ENCODE data around the gene GRIN2A. TPM values are rescaled to one million over a fixed set of nuclear protein-coding genes. Genes with fewer than 3 reads are reported as not detected.

Gene GRIN2A
- total RNA-seq, 2 experiments from 2014 or later = not detected

DNA sequence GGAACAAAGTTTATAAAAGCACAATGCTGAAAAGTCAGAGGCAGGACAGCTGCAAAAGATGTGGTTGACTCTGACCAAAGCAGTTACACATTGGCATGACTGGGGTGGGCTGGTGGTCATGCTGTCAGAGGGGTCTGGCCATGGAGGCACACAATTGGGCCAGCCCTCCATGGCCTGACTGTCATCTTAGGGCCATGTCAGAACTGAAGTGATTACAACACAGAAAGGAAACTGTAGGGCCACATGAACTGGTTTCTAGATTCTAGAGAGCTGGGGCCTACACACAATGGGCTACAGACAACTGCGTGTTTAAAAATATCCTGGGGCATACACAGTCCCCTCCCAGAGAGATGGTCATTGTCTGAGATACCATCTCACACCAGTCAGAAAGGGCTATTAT lies 380.6 kb downstream of the GRIN2A start:
- intact Hi-C loops (cut with micrococcal nuclease) = no loop called here
- Mint-ChIP-seq H3K27ac (no peak overlapping the region), H3K4me3 (no peak overlapping the region), H3K27me3 (no peaks in the 10 kb centered on the region), H3K9me3 (peaks cover 2% of the 10 kb centered on the region), H3K4me1 (ENCODE audit: low read depth) (no peaks in the 10 kb centered on the region), H3K36me3 (ENCODE audit: low read depth) (no peaks in the 10 kb centered on the region)
- TF ChIP-seq, protein P1, sequence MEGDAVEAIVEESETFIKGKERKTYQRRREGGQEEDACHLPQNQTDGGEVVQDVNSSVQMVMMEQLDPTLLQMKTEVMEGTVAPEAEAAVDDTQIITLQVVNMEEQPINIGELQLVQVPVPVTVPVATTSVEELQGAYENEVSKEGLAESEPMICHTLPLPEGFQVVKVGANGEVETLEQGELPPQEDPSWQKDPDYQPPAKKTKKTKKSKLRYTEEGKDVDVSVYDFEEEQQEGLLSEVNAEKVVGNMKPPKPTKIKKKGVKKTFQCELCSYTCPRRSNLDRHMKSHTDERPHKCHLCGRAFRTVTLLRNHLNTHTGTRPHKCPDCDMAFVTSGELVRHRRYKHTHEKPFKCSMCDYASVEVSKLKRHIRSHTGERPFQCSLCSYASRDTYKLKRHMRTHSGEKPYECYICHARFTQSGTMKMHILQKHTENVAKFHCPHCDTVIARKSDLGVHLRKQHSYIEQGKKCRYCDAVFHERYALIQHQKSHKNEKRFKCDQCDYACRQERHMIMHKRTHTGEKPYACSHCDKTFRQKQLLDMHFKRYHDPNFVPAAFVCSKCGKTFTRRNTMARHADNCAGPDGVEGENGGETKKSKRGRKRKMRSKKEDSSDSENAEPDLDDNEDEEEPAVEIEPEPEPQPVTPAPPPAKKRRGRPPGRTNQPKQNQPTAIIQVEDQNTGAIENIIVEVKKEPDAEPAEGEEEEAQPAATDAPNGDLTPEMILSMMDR (IDR thresholded peaks at IDR 0.05) = no peak
- ATAC-seq = no peak
- no peak for DNase-seq
- ChIA-PET CTCF (no interaction called here), POLR2A (no interaction called here)

DNA sequence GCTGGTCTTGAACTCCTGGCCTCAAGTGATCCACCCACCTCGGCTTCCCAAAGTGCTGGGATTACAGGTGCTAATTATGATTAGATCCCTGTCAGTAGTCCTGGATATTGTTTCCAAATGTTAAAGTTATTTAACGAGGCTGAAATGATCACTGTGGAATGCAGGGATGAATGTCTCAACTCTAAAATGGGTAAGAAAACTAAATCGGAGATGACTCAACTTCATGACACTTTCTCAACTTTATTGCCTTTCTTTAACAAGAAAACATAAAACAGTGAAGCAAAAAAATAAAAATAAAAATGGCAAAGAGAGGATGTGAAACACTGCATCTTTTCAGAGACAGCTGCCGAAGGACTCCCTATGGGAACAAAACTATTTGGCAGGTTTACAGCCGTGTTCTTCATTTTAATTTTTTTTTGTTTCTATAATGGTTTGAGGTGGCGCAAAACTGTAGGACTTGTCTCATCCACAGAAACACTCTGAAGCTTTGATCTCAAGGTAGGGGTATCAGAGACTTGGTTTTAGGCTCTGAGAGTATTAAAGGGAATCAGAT lies 382.0 kb downstream of the GRIN2A start:
- no peak for DNase-seq
- ATAC-seq = no peak
- H3K9me3 Mint-ChIP-seq = no peaks in the 10 kb centered on the region
- TF ChIP-seq, protein P1 (IDR thresholded peaks at IDR 0.05) = no peak
- CTCF ChIA-PET = no interaction called here
- no peak overlapping the region for H3K4me3 Mint-ChIP-seq
- no peaks in the 10 kb centered on the region for H3K27me3 Mint-ChIP-seq
- no peaks in the 10 kb centered on the region for H3K4me1 Mint-ChIP-seq (ENCODE audit: low read depth)
- intact Hi-C loops (cut with micrococcal nuclease) = no loop called here
- POLR2A ChIA-PET = no interaction called here
- no peaks in the 10 kb centered on the region for H3K36me3 Mint-ChIP-seq (ENCODE audit: low read depth)
- H3K27ac Mint-ChIP-seq = no peak overlapping the region

DNA sequence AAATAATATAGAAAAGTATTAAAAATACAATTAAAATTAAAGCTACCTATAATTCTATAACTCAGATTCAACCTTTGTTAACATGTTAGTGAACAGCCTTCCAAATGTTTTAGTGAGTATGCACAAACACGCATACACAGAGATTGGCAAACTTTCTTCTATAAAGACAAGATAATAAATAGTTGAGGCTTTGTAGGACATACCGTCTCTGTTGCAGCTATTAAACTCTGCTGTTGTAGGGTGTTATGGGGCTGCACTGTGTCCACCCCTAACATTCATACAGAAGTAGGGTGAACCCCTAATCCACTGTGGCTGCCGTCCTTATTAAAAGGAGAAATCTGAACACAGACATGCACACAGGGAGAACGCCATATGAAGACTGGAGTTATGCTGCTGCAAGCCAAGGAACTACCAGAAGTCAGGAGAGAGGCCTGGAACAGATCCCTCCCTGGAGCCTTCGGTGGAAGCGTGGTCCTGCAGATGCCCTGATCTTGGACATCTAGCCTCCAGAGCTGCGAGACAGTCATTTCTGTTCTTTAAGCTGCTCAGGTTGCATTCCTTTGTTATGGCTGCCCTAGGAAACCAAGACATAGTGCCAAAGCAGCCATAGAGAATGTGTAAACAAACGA lies 383.2 kb downstream of the GRIN2A start:
- Mint-ChIP-seq H3K27ac (no peak overlapping the region), H3K36me3 (ENCODE audit: low read depth) (no peaks in the 10 kb centered on the region), H3K27me3 (no peaks in the 10 kb centered on the region), H3K4me1 (ENCODE audit: low read depth) (no peaks in the 10 kb centered on the region), H3K4me3 (no peak overlapping the region), H3K9me3 (no peaks in the 10 kb centered on the region)
- TF ChIP-seq, protein P1 (IDR thresholded peaks at IDR 0.05) = no peak
- ATAC-seq (no peak), DNase-seq (no peak)
- ChIA-PET POLR2A (no interaction called here), CTCF (no interaction called here)
- intact Hi-C loops (cut with micrococcal nuclease) = no loop called here

DNA sequence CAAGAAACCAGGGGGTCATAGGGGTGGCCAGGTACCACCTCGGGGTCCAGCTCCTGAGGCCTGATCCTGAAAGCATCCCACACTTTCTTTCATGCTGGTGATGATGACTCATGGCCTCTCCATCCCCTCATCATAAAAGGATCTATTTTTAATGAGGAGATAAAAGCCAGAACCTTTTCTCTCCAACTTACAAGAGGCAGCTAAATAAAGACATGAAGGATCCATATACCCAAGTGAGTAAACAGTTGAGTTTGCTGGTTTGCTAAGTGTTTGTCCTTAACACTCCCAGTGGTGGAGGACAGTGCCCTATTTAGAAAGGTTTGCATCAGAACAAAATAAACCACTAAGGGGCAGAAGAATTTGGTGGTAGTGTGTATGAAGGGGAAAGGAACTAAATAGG lies 383.8 kb downstream of the GRIN2A start:
- H3K27ac Mint-ChIP-seq = no peak overlapping the region
- DNase-seq = no peak

DNA sequence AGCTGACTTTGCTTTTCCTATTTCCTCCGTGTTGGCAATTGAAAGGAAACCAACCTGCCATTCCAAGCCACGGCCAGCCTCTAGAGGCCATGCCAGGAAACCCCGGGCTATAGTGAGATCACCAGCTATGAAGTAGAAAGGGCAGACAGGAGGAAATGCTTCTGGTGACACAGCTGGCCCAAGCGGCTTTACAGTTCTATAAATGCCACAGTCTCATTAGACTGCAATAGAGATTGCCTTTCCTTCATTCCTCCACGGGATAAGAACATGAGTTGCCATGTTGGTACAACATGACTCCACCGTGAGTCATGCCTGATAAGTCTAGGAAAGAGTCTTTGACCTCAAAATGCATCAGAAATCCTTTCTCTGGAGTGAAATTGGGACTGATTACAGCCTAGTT lies 384.9 kb downstream of the GRIN2A start:
- Mint-ChIP-seq H3K36me3 (ENCODE audit: low read depth) (no peaks in the 10 kb centered on the region), H3K4me3 (no peak overlapping the region), H3K27ac (no peak overlapping the region), H3K9me3 (no peaks in the 10 kb centered on the region), H3K27me3 (no peaks in the 10 kb centered on the region), H3K4me1 (ENCODE audit: low read depth) (no peaks in the 10 kb centered on the region)
- intact Hi-C loops (cut with micrococcal nuclease) = no loop called here
- ChIA-PET POLR2A (no interaction called here), CTCF (no interaction called here)
- DNase-seq = no peak
- no peak for ATAC-seq
- TF ChIP-seq, protein P1 (IDR thresholded peaks at IDR 0.05) = no peak

More for the DNA sequence above, 383.8 kb downstream of the GRIN2A start:
- TF ChIP-seq, protein P1 (IDR thresholded peaks at IDR 0.05) = no peak
- Mint-ChIP-seq H3K36me3 (ENCODE audit: low read depth) (no peaks in the 10 kb centered on the region), H3K9me3 (no peaks in the 10 kb centered on the region), H3K4me3 (no peak overlapping the region), H3K27me3 (no peaks in the 10 kb centered on the region), H3K4me1 (ENCODE audit: low read depth) (no peaks in the 10 kb centered on the region)
- intact Hi-C loops (cut with micrococcal nuclease) = no loop called here
- no peak for ATAC-seq
- ChIA-PET CTCF (no interaction called here), POLR2A (no interaction called here)

Data from activated CD8-positive, alpha-beta T cell treated with anti-CD3 and anti-CD28 coated beads for 36 hours (primary cell).